Activated T-helper 17 cell treated with anti-CD3 and anti-CD28 coated beads, Interleukin-2, amount 50 U/mL, for 72 hours (primary cell): ENCODE results near the gene ADAM12. TPM values are rescaled to one million over a fixed set of nuclear protein-coding genes. Genes with fewer than 3 reads are reported as not detected.

Source experiments
- ATAC-seq: fragments of 150-1000 bp; cut with Tn5 transposase; replicated peaks from 2 replicates; pipeline ENCODE4 v1.10.0; 2021; ENCODE audit warnings: mild to moderate bottlenecking, moderate library complexity
- H3K27ac Mint-ChIP-seq: one replicate; pipeline ENCODE4 v1.8.0; 2022; ENCODE audit warnings: mixed read lengths
- H3K27me3 Mint-ChIP-seq: one replicate; pipeline ENCODE4 v1.8.0; 2022; ENCODE audit warnings: mixed read lengths
- H3K36me3 Mint-ChIP-seq: one replicate; pipeline ENCODE4 v1.8.0; 2022; ENCODE audit warnings: low read depth, mild to moderate bottlenecking, mixed read lengths
- H3K4me1 Mint-ChIP-seq: one replicate; pipeline ENCODE4 v1.8.0; 2022; ENCODE audit warnings: mixed read lengths
- H3K4me3 Mint-ChIP-seq: one replicate; pipeline ENCODE4 v1.8.0; 2022; ENCODE audit warnings: mild to moderate bottlenecking, mixed read lengths
- H3K9me3 Mint-ChIP-seq: one replicate; pipeline ENCODE4 v1.8.0; 2022; ENCODE audit warnings: mixed read lengths
- total RNA-seq, 2 donors: library from RNA; stranded (reverse); gene quantifications; one replicate each; pipeline ENCODE4 v1.2.3, GENCODE V29; 2022

Gene ADAM12
- total RNA-seq, 2 donors from 2014 or later: 8.4 to 25.5 TPM

- Mint-ChIP-seq H3K27ac (no peak overlapping the region), H3K9me3 (no peaks in the 10 kb centered on the region), H3K4me3 (no peak overlapping the region), H3K27me3 (no peaks in the 10 kb centered on the region), H3K36me3 (no peaks in the 10 kb centered on the region), H3K4me1 (no peaks in the 10 kb centered on the region)
- ATAC-seq: no peak
Measured at GRCh38 chr10:126158133-126158892, 230.0 kb downstream of the ADAM12 start.

DNA sequence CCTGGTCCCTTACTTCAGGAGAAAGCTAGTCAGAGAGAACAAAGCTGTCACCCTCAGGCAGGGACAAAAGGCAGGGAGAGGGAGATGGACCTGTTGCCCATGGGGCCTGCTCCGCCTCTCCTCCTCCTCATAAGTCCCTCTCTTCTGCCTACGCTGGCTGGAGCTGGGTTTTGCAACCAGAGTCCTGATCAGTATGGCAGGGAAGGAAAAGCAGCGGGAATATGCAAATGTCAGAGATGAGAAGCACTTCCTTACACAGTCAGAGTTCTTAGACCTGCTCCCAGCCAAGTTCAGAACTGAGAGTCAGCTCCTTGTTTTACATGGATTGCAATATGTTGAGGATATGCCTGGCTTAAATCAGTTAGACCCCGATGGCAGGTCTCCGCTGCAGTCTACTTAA is 231.1 kb downstream of the ADAM12 start:
- Mint-ChIP-seq H3K4me1 (no peaks in the 10 kb centered on the region), H3K9me3 (no peaks in the 10 kb centered on the region), H3K27me3 (no peaks in the 10 kb centered on the region), H3K27ac (no peak overlapping the region), H3K4me3 (no peak overlapping the region), H3K36me3 (no peaks in the 10 kb centered on the region)
- ATAC-seq: no peak

- Mint-ChIP-seq H3K4me1 (no peaks in the 10 kb centered on the region), H3K27me3 (no peaks in the 10 kb centered on the region), H3K36me3 (no peaks in the 10 kb centered on the region), H3K27ac (no peak overlapping the region), H3K9me3 (peaks cover 3% of the 10 kb centered on the region), H3K4me3 (no peak overlapping the region)
- ATAC-seq: no peak
Measured at GRCh38 chr10:126156503-126156902, 231.8 kb downstream of the ADAM12 start.

DNA sequence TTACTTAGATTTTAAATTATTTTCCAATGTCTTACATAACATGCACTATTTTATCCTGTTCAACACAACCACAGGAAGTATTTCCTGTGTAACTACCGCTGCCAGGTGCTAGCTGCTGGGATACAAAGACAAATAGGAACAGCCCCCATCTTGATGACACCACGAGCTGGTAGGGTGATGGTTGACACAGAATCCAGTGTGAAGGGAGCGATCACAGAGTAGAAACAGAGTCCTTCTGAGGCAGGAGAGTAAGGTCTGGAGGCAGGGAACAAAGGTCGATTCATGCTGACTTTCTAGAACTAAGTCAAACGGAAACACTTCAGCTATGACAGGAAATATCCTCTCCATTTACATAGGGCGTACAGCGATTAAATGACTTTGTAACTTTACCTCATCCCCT is 232.3 kb downstream of the ADAM12 start:
- Mint-ChIP-seq H3K36me3 (no peaks in the 10 kb centered on the region), H3K27ac (no peak overlapping the region), H3K27me3 (no peaks in the 10 kb centered on the region), H3K9me3 (peaks cover 3% of the 10 kb centered on the region), H3K4me1 (no peaks in the 10 kb centered on the region), H3K4me3 (no peak overlapping the region)
- no peak for ATAC-seq

DNA sequence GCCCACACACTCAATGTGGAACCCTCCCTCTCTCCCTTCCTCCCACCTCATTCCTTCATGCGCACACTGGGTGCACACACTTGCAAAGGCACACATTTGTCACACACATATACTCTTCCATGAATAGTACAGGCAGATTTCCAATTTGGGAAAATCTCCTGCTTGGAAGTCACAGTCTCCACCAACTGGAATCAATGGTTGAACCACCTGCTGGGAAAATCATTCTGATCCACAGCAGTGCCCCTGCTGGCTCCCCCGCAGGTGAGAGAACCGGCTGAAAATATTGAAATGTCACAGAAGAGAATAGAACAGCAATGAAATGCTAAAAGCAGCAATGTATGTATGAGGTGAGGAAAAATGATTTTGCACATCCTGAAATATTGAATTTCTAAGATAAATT is 232.7 kb downstream of the ADAM12 start:
- Mint-ChIP-seq H3K4me1 (no peaks in the 10 kb centered on the region), H3K9me3 (peaks cover 5% of the 10 kb centered on the region), H3K36me3 (no peaks in the 10 kb centered on the region), H3K27ac (no peak overlapping the region), H3K27me3 (no peaks in the 10 kb centered on the region), H3K4me3 (no peak overlapping the region)
- no peak for ATAC-seq

DNA sequence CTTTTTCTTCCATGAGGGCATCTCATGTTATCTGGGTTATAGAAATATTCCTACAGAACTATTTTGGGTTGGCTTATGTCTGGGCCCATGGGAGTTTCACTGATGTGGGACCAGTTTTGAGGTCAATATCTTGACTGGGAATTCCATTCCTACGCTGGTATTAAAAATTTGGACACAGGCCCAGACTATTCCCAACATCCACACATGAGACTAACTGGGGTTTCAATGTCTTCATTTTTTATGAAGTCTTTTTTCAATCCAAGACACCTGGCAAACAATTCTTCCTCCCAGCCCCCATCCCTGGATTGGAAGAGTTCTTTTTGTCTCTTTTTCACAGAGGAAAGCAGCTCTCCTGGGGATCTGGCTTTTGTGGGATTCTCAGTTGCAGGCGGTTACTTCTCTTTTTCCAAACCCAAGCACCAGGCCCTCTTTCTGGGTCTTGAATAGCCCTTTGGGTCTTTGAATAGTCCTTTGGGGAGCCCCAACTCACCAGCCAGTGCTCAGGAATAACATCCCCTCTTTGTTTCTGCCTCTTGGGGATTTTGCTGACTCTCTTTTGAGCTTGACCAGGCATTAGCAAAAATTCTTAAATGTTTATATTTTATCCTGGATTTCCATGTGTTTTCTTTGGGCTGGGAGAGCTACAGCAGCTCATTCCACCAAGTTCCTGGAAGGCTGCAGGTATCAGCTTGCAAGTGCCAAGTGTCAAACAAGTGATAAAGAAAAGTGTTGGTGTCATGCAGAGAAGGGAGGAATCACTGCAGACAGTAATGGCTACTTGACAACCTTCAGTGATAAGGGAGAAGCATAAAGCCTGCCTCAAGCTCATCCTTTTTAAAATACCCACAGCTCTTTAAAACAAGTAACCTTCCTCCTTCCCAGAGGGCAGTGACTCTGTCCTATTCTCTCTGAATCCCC is 234.3 kb downstream of the ADAM12 start:
- Mint-ChIP-seq H3K27ac (no peak overlapping the region), H3K4me1 (no peaks in the 10 kb centered on the region), H3K27me3 (no peaks in the 10 kb centered on the region), H3K9me3 (peaks cover 10% of the 10 kb centered on the region), H3K4me3 (no peak overlapping the region), H3K36me3 (no peaks in the 10 kb centered on the region)
- no peak for ATAC-seq

- Mint-ChIP-seq H3K27ac (no peak overlapping the region), H3K9me3 (peaks cover 10% of the 10 kb centered on the region), H3K4me3 (no peak overlapping the region), H3K4me1 (no peaks in the 10 kb centered on the region), H3K36me3 (no peaks in the 10 kb centered on the region), H3K27me3 (no peaks in the 10 kb centered on the region)
- ATAC-seq: no peak
Measured at GRCh38 chr10:126147866-126148587, 240.2 kb downstream of the ADAM12 start.

GRCh38 chr10:126146771-126147170 is 241.5 kb downstream of the ADAM12 start:
- Mint-ChIP-seq H3K36me3 (no peaks in the 10 kb centered on the region), H3K4me1 (no peaks in the 10 kb centered on the region), H3K9me3 (peaks cover 7% of the 10 kb centered on the region), H3K27me3 (no peaks in the 10 kb centered on the region), H3K27ac (no peak overlapping the region), H3K4me3 (no peak overlapping the region)
- no peak for ATAC-seq

DNA sequence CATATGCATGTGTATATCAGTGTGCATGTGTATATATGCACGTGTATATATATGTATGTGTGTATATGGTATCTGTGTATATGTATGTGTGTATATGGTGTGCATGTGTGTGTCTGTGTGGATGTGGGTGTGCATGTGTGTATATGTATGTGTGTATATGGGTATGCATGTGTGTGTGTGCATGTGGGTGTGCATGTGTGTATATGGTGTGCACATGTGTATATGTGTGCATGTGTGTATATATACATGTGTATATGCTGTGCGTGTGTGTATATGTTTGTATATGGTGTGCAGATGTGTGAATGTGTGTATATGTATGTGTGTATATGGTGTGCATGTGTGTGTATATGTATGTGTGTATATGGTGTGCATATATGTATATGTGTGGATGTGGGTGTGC is 245.2 kb downstream of the ADAM12 start:
- Mint-ChIP-seq H3K9me3 (no peaks in the 10 kb centered on the region), H3K36me3 (no peaks in the 10 kb centered on the region), H3K27ac (no peak overlapping the region), H3K4me3 (no peak overlapping the region), H3K4me1 (no peaks in the 10 kb centered on the region), H3K27me3 (no peaks in the 10 kb centered on the region)
- no peak for ATAC-seq

DNA sequence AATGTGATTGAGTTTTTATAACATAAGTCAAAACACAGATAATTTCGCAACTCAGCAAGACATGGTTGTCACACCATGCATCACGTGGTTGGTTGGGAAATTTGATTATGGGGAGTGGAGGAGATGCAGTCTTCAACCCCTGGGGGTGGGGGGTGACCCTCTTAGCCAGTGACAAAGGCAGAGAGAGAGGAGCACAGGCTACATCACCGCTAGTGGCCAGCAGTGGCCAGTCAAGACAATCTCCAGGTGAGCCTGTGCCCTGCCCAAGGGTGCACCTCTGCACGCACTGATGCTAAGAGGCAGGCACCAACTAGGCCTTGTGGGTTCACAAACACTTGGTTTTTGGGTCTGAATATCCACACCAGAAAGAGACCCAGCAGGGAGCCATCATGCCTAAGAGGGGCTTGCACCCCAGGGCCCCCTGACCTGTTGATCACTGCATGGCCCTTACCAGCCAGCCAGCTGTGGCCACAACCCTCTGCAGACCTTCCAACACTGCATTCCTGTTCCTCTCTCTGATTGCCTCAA is 247.5 kb downstream of the ADAM12 start:
- H3K4me3 Mint-ChIP-seq: no peak overlapping the region
- ATAC-seq: no peak
- H3K27ac Mint-ChIP-seq: no peak overlapping the region
- no peaks in the 10 kb centered on the region for H3K4me1 Mint-ChIP-seq
- no peaks in the 10 kb centered on the region for H3K36me3 Mint-ChIP-seq
- H3K9me3 Mint-ChIP-seq: no peaks in the 10 kb centered on the region
- H3K27me3 Mint-ChIP-seq: no peaks in the 10 kb centered on the region

- H3K27me3 Mint-ChIP-seq: no peaks in the 10 kb centered on the region
Measured at GRCh38 chr10:126137562-126138221, 250.6 kb downstream of the ADAM12 start.

GRCh38 chr10:126135941-126136595 is 252.2 kb downstream of the ADAM12 start:
- Mint-ChIP-seq H3K4me3 (no peak overlapping the region), H3K27ac (no peak overlapping the region), H3K36me3 (no peaks in the 10 kb centered on the region), H3K27me3 (no peaks in the 10 kb centered on the region), H3K9me3 (no peaks in the 10 kb centered on the region), H3K4me1 (no peaks in the 10 kb centered on the region)
- ATAC-seq: no peak

More at GRCh38 chr10:126137562-126138221, 250.6 kb downstream of the ADAM12 start:
- Mint-ChIP-seq H3K4me1 (no peaks in the 10 kb centered on the region), H3K36me3 (no peaks in the 10 kb centered on the region), H3K9me3 (no peaks in the 10 kb centered on the region), H3K4me3 (no peak overlapping the region), H3K27ac (no peak overlapping the region)
- no peak for ATAC-seq

DNA sequence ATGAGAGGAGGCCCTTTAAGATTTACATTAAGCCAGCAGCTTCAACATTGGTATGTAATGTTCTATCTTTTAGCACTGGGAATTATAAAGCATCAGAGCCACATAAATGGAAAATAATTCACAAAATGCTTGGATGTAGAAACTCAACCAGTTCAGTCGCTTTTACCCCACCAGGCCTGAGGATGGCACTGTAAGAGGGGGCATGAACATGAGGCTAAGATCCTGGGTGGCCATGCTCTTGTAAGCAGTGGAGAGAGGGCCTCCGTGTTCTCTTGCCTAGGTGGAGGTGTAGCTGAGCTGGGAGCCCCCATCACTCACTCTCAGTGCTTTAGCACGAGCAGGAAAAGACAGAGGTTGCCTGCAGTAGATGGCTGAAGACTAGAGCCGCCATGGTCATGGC is 253.1 kb downstream of the ADAM12 start:
- Mint-ChIP-seq H3K4me3 (no peak overlapping the region), H3K27ac (no peak overlapping the region), H3K9me3 (no peaks in the 10 kb centered on the region), H3K36me3 (no peaks in the 10 kb centered on the region), H3K27me3 (no peaks in the 10 kb centered on the region), H3K4me1 (no peaks in the 10 kb centered on the region)
- ATAC-seq: no peak
